Measurements from ENCODE around the gene SMAD9.

The SMAD9 gene

GRCh38 chr13:36818804-36819738 lies 101.0 kb downstream of the SMAD9 start, which contains the start of gene RFXAP:
RFXAP (plus strand) TSS chr13:36819222; CDS start chr13:36819358, 136 bp downstream.
- peak; percentile 81 for TF ChIP-seq ZFX (IDR thresholded peaks at IDR 0.05)
- no peak for TF ChIP-seq CTCF (conservative IDR thresholded peaks at IDR 0.05)
- H3K27ac ChIP-seq: peak within 1 kb of the TSS; percentile 76

DNA sequence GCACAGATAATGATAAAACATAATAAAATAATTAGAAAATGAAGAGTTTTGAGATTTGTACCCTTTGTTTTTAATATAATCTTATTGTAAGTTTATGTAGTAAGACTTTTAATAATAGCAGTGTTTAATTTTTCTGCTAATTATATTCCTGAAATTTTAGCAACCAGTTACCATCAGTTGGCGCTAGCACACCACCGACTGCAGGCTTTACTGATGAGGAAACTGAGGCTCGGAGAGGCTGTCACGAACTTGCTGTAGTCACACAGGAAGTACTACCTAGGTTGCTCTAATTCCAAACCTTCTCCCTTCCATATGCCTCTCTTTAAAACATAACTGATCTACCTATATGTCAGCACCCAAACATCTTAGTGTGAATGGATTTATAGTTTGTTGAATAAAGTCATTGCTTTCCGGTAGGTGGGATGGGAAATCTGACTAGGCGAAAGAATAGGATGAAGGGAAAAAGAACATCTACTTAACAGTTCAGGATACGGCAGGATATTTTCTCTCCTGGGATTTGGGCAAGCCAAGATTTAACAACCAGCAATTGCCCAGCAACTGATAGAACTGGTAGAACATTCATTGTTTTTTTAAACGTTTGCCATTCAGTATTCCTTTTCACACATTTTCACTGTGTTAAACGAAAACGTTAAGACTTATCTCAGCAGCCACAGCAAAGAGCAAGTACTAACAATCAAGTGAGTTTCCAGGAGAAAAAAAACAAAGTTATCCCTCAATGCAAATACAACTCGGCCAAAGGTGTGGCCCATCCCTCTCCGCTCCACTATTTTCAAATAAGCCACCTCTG lies 101.8 kb downstream of the SMAD9 start:
- peak overlapping the region; percentile 76 for H3K27ac ChIP-seq
- 0 out of 2 replicates have a peak, but pooled peaks have one; percentile 9 for TF ChIP-seq CTCF (conservative IDR thresholded peaks at IDR 0.05)
- no peak for TF ChIP-seq ZFX (IDR thresholded peaks at IDR 0.05)

DNA sequence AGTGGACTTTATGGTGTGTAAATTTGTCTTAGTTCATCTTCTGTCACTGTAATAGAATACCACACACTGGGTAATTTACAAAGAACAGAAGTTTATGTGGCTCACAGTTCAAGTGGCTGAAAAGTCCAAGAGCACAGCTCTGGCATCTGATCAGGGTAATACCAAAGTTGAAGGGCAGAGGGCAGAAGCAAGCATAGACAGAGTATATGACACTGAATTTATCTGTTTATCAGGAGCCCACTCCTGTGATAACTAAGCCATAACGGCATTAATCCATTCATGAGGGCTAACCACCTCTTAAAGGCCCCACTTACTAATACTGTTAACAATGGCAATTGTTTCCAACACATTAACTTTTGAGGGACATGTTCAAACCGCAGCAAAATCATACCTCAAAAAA lies 105.0 kb downstream of the SMAD9 start:
- no peak overlapping the region for H3K27ac ChIP-seq
- TF ChIP-seq ZFX (IDR thresholded peaks at IDR 0.05): no peak
- peak; percentile 57 for TF ChIP-seq CTCF (conservative IDR thresholded peaks at IDR 0.05)

DNA sequence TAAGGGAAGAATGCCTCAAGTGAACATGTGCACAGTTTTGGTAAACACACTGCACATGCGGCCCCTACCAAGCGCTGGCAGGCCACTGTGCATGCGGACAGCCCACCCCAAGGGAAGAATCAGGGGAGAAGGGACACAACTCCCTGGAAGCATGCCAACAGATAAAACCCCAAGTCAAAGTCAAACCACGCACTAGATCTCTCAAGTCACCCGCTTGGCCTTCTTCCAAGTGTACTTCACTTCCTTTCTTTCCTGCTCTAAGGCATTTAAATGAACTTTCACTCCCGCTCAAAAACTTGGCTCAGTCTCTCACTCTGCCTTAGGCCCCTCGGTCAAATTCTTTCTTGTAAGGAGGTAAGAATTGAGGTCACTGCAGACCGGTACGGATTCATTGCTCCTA lies 105.6 kb downstream of the SMAD9 start:
- H3K27ac ChIP-seq: no peak overlapping the region
- no peak for TF ChIP-seq CTCF (conservative IDR thresholded peaks at IDR 0.05)
- TF ChIP-seq ZFX (IDR thresholded peaks at IDR 0.05): no peak

GRCh38 chr13:36813225-36813624 lies 106.8 kb downstream of the SMAD9 start:
- no peak overlapping the region for H3K27ac ChIP-seq
- no peak for TF ChIP-seq CTCF (conservative IDR thresholded peaks at IDR 0.05)
- TF ChIP-seq ZFX (IDR thresholded peaks at IDR 0.05): no peak

- H3K27ac ChIP-seq: no peak overlapping the region
- TF ChIP-seq ZFX (IDR thresholded peaks at IDR 0.05) (no peak), CTCF (conservative IDR thresholded peaks at IDR 0.05) (no peak)
Measured at GRCh38 chr13:36807616-36808015, 112.4 kb downstream of the SMAD9 start.

- H3K27ac ChIP-seq: no peak overlapping the region
- TF ChIP-seq CTCF (conservative IDR thresholded peaks at IDR 0.05): no peak
- TF ChIP-seq ZFX (IDR thresholded peaks at IDR 0.05): no peak
Measured at GRCh38 chr13:36806102-36806501, 113.9 kb downstream of the SMAD9 start.

Data from C4-2B (cell line).